ENCODE data around the gene NSMCE1.
"Not testable (repeated sequence)": the region's sequence is repeated elsewhere in the genome, so short reads cannot be mapped to it uniquely, and the experiment has no call there.

The NSMCE1 gene

DNA sequence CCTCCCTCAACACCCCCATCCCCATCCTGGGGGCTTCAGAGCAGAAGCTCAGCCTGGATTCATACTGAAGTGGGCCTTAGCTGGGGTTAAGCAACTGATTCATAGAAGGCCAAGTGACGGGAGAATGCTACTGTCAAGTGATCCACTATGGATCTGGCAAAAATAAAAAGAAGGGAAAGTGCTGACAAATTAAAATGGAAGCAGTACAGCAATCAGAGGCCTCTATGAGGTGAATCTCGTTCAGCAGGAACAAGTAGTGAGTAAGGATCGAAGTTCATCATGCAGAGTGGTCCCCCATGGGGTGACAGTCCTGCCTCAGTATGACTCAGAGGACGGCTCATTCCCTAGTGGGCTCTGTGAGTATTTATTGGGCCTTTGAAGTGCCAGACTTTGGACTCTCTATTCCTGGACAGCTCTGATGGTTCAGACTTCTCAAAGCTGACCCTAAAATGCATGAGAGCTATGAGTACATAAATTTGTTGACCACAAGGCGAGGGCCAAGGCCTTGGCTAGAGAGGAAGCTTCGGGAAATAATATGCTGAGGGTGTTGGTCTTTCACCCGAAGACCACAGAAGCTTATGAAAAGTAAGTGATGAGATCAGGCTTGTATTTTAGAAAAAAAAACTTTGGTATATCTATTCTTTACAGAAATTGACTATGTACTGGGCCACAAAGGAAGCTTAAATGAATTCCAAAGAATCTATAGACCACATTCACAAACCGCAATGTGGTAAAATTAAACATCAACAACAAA, 5.3 kb upstream of the NSMCE1 start:
- H3K36me3 ChIP-seq (ENCODE audit: insufficient read depth) = no peaks in the 10 kb centered on the region
- H3K79me2 ChIP-seq (ENCODE audit: insufficient read depth, low read depth) = no peaks in the 10 kb centered on the region
- H3K27me3 ChIP-seq (ENCODE audit: insufficient read depth, low read depth) = no peaks in the 10 kb centered on the region
- H3K4me2 ChIP-seq = no peak overlapping the region
- no peak overlapping the region for H3K9ac ChIP-seq
- H4K20me1 ChIP-seq (ENCODE audit: insufficient read depth) = no peaks in the 10 kb centered on the region
- no peak overlapping the region for H3K4me3 ChIP-seq (IDR thresholded peaks at IDR 0.05; ENCODE audit: insufficient read depth, low read depth, low read length)
- TF ChIP-seq, protein P1, sequence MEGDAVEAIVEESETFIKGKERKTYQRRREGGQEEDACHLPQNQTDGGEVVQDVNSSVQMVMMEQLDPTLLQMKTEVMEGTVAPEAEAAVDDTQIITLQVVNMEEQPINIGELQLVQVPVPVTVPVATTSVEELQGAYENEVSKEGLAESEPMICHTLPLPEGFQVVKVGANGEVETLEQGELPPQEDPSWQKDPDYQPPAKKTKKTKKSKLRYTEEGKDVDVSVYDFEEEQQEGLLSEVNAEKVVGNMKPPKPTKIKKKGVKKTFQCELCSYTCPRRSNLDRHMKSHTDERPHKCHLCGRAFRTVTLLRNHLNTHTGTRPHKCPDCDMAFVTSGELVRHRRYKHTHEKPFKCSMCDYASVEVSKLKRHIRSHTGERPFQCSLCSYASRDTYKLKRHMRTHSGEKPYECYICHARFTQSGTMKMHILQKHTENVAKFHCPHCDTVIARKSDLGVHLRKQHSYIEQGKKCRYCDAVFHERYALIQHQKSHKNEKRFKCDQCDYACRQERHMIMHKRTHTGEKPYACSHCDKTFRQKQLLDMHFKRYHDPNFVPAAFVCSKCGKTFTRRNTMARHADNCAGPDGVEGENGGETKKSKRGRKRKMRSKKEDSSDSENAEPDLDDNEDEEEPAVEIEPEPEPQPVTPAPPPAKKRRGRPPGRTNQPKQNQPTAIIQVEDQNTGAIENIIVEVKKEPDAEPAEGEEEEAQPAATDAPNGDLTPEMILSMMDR (conservative IDR thresholded peaks at IDR 0.05; ENCODE audit: low read depth, low read length) = no peak
- H3K4me1 ChIP-seq (ENCODE audit: low read depth, poor library complexity, severe bottlenecking) = no peaks in the 10 kb centered on the region
- H2AFZ ChIP-seq (ENCODE audit: low read depth) = no peak overlapping the region
- no peak overlapping the region for H3K27ac ChIP-seq

DNA sequence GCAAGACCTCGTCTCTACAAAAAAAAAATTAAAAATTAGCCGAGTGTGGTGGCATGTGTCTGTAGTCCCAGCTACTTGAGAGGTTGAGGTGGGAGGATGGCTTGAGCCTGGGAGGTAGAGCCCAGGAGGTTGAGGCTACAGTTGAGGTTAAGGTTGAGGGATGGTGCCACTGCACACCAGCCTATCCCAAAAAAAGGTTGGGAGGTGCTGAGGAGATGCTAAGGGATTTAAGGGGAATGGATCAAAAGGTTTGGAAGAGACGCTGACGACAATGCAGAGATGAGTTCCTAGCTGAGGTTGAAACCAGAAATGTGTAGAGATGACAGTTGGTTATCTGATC, 4.7 kb upstream of the NSMCE1 start:
- H2AFZ ChIP-seq (ENCODE audit: low read depth) = no peak overlapping the region
- no peaks in the 10 kb centered on the region for H3K27me3 ChIP-seq (ENCODE audit: insufficient read depth, low read depth)
- no peak overlapping the region for H3K9ac ChIP-seq
- H3K4me2 ChIP-seq = no peak overlapping the region
- H4K20me1 ChIP-seq (ENCODE audit: insufficient read depth) = no peaks in the 10 kb centered on the region
- no peaks in the 10 kb centered on the region for H3K79me2 ChIP-seq (ENCODE audit: insufficient read depth, low read depth)
- no peaks in the 10 kb centered on the region for H3K4me1 ChIP-seq (ENCODE audit: low read depth, poor library complexity, severe bottlenecking)
- TF ChIP-seq, protein P1 (conservative IDR thresholded peaks at IDR 0.05; ENCODE audit: low read depth, low read length) = no peak
- H3K27ac ChIP-seq = no peak overlapping the region
- no peaks in the 10 kb centered on the region for H3K36me3 ChIP-seq (ENCODE audit: insufficient read depth)
- H3K4me3 ChIP-seq (IDR thresholded peaks at IDR 0.05; ENCODE audit: insufficient read depth, low read depth, low read length) = no peak overlapping the region

DNA sequence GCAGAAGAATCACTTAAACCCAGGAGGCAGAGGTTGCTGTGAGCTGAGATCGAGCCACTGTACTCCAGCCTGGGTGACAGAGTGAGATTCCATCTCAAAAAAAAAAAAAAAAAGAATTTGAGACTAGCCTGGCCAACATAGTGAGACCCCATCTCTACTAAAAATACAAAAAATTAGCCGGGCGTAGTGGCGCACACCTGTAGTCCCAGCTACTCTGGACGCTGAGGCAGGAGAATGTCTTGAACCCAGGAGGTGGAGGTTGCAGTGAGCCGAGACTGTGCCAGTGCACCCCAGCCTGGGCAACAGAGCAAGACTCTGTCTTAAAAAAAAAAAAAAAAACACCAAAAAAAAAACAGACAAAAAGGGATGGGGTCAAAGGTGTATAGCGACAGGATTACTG, 4.1 kb upstream of the NSMCE1 start:
- not testable (repeated sequence) for H3K4me3 ChIP-seq (IDR thresholded peaks at IDR 0.05; ENCODE audit: insufficient read depth, low read depth, low read length); H3K36me3 ChIP-seq (ENCODE audit: insufficient read depth); H3K27me3 ChIP-seq (ENCODE audit: insufficient read depth, low read depth); H2AFZ ChIP-seq (ENCODE audit: low read depth); H3K4me1 ChIP-seq (ENCODE audit: low read depth, poor library complexity, severe bottlenecking); H3K27ac ChIP-seq; H3K9ac ChIP-seq; H4K20me1 ChIP-seq (ENCODE audit: insufficient read depth); H3K79me2 ChIP-seq (ENCODE audit: insufficient read depth, low read depth); H3K4me2 ChIP-seq

DNA sequence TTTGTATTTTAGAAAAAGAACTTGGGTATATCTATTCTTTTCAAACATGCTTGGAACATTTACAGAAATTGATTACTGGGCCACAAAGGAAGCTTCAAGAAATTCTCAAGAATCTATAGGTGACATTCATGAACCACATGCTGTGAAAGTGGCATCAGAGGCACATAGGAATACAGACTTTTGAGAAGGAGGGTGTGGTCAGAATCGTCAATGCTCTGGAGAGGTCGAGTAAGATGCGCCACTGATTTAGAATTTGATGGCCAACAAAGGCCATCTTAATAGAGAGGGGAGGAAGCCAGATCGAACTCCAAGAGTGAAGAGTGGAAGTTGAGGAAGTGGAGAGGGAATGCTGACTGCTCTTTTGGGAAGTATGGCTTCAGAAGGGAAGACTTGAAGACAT, 3.5 kb upstream of the NSMCE1 start:
- no peaks in the 10 kb centered on the region for H3K4me1 ChIP-seq (ENCODE audit: low read depth, poor library complexity, severe bottlenecking)
- no peak overlapping the region for H3K4me3 ChIP-seq (IDR thresholded peaks at IDR 0.05; ENCODE audit: insufficient read depth, low read depth, low read length)
- no peak overlapping the region for H3K9ac ChIP-seq
- no peaks in the 10 kb centered on the region for H3K36me3 ChIP-seq (ENCODE audit: insufficient read depth)
- H3K4me2 ChIP-seq = no peak overlapping the region
- H3K27ac ChIP-seq = no peak overlapping the region
- no peaks in the 10 kb centered on the region for H4K20me1 ChIP-seq (ENCODE audit: insufficient read depth)
- no peak overlapping the region for H2AFZ ChIP-seq (ENCODE audit: low read depth)
- no peaks in the 10 kb centered on the region for H3K27me3 ChIP-seq (ENCODE audit: insufficient read depth, low read depth)
- no peaks in the 10 kb centered on the region for H3K79me2 ChIP-seq (ENCODE audit: insufficient read depth, low read depth)
- TF ChIP-seq, protein P1 (conservative IDR thresholded peaks at IDR 0.05; ENCODE audit: low read depth, low read length) = no peak

DNA sequence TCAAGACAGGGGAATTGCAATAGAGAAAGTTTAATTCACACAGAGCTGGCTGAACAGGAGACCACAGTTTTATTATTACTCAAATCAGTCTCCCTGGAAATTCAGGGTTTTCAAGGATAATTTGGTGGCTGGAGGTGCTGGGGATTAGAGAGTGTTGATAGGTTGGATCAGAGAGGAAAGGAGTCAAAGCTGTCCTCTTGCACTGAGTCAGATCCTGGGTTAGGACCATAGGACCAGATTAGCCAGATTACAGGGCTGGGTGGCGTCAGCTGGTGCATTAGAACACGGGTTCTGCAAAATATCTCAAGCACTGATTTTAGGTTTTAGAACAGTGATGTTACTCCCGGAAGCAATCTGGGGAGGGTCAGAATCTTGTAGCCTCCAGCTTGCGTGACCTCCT, 1.8 kb upstream of the NSMCE1 start:
- H3K4me3 ChIP-seq (IDR thresholded peaks at IDR 0.05; ENCODE audit: insufficient read depth, low read depth, low read length) = no peak overlapping the region
- H3K27me3 ChIP-seq (ENCODE audit: insufficient read depth, low read depth) = no peaks in the 10 kb centered on the region
- TF ChIP-seq, protein P1 (conservative IDR thresholded peaks at IDR 0.05; ENCODE audit: low read depth, low read length) = no peak
- H4K20me1 ChIP-seq (ENCODE audit: insufficient read depth) = no peaks in the 10 kb centered on the region
- H3K36me3 ChIP-seq (ENCODE audit: insufficient read depth) = no peaks in the 10 kb centered on the region
- no peak overlapping the region for H3K4me2 ChIP-seq
- H3K27ac ChIP-seq = no peak overlapping the region
- H2AFZ ChIP-seq (ENCODE audit: low read depth) = no peak overlapping the region
- no peaks in the 10 kb centered on the region for H3K79me2 ChIP-seq (ENCODE audit: insufficient read depth, low read depth)
- no peaks in the 10 kb centered on the region for H3K4me1 ChIP-seq (ENCODE audit: low read depth, poor library complexity, severe bottlenecking)
- H3K9ac ChIP-seq = no peak overlapping the region

Measured in KMS-11 (cell line).